Kidney tubule cell (primary cell): ENCODE measurements around the gene OPCML.

Source experiments
- DNase-seq: peaks from one replicate; pipeline ENCODE4 v3.0.0-alpha.2; 2018; ENCODE audit warnings: low spot score

Gene OPCML

GRCh38 chr11:132718711-132719671 is 813.3 kb downstream of the OPCML start:
- no peak for DNase-seq

GRCh38 chr11:132717824-132718223 is 814.5 kb downstream of the OPCML start:
- DNase-seq: no peak

- DNase-seq: no peak
Measured at GRCh38 chr11:132716037-132716436, 816.3 kb downstream of the OPCML start.

GRCh38 chr11:132714859-132715440 is 817.4 kb downstream of the OPCML start:
- no peak for DNase-seq

GRCh38 chr11:132712466-132712865 is 819.8 kb downstream of the OPCML start:
- DNase-seq: no peak

GRCh38 chr11:132704781-132705375 is 827.4 kb downstream of the OPCML start:
- DNase-seq: peak; percentile 56

GRCh38 chr11:132692891-132693290 is 839.4 kb downstream of the OPCML start:
- no peak for DNase-seq

- no peak for DNase-seq
Measured at GRCh38 chr11:132691848-132692550, 840.3 kb downstream of the OPCML start.

GRCh38 chr11:132686886-132687285 is 845.4 kb downstream of the OPCML start:
- no peak for DNase-seq

- peak; percentile 24 for DNase-seq
Measured at GRCh38 chr11:132685174-132685611, 847.1 kb downstream of the OPCML start.

- peak; percentile 1 for DNase-seq
Measured at GRCh38 chr11:132683602-132684001, 848.7 kb downstream of the OPCML start.

GRCh38 chr11:132681971-132682370 is 850.3 kb downstream of the OPCML start:
- DNase-seq: no peak

- DNase-seq: no peak
Measured at GRCh38 chr11:132680584-132680983, 851.7 kb downstream of the OPCML start.

GRCh38 chr11:132674151-132674550 is 858.1 kb downstream of the OPCML start:
- DNase-seq: no peak

- no peak for DNase-seq
Measured at GRCh38 chr11:132671851-132672370, 860.4 kb downstream of the OPCML start.

- no peak for DNase-seq
Measured at GRCh38 chr11:132670921-132671675, 861.2 kb downstream of the OPCML start.

GRCh38 chr11:132669949-132670348 is 862.4 kb downstream of the OPCML start:
- no peak for DNase-seq

GRCh38 chr11:132665205-132665604 is 867.1 kb downstream of the OPCML start:
- DNase-seq: no peak

GRCh38 chr11:132658696-132659095 is 873.6 kb downstream of the OPCML start:
- DNase-seq: no peak

GRCh38 chr11:132658004-132658403 is 874.3 kb downstream of the OPCML start:
- no peak for DNase-seq

GRCh38 chr11:132655187-132655855 is 877.0 kb downstream of the OPCML start:
- DNase-seq: no peak
